KBM-7 (cell line): Measurements from ENCODE around the gene PCMTD2.
A peak's percentile ranks its signal among the peaks of the same experiment; 100 is the strongest.
"Not testable (repeated sequence)": the region's sequence is repeated elsewhere in the genome, so short reads cannot be mapped to it uniquely, and the experiment has no call there.

ENCODE experiments used
- DNase-seq: peaks from one replicate; pipeline ENCODE4 v3.0.0-alpha.2; 2015
- in situ Hi-C: fragments of 300-500 bp; cut with MboI; formaldehyde crosslinking; loops from 2 replicates; pipeline ENCODE4 v1.14.3; 2020; ENCODE audit warnings: low sequenced_read_pairs, low pct_unique_long_range_greater_than_20kb, mixed read lengths

Gene PCMTD2

DNA sequence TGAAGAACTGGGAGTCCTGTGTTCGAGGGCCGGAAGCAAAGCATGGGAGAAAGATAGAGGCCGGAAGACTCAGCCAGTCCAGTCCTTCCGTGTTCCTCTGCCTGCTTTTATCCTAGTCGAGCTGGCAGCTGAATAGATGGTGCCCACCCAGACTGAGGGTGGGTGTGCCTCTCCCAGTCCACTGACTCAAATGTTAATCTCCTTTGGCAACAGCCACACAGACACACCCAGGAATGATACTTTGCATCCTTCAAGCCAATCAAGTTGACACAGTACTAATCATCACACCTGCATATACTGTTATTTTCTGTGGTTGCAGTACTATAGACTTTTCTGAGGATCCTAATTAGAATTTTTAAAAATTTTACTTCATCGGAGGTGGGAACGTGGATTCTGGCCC lies 21.3 kb downstream of the PCMTD2 start:
- in situ Hi-C loops = no loop called here
- DNase-seq = no peak

DNA sequence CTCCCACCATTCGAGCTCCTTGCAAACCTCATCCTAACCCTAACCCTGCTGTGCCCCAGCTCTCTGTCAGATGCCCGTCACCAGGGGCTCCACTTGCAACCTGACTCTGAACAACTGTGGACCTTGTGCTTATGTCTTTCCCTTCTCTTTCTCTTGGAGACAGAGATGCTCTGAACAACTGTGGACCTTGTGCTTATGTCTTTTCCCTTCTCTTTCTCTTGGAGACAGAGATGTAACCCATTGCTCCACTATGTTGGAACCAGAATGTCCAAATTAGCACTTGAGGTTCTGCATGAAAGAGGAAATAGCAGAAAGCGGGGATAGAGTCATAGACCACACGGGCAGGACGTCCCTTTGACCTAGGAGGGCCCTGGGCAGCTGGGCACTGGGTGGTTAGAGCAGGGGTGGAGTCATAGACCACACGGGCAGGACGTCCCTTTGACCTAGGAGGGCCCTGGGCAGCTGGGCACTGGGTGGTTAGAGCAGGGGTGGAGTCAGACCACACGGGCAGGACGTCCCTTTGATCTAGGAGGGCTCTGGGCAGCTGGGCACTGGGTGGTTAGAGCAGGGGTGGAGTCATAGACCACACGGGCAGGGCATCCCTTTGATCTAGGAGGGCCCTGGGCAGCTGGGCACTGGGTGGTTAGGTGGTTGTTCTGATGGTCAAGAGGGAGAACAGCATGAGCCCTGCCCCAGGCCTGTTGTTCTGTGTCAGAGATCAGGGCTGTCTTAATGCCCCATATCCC lies 22.2 kb downstream of the PCMTD2 start:
- in situ Hi-C loops = no loop called here
- no peak for DNase-seq

DNA sequence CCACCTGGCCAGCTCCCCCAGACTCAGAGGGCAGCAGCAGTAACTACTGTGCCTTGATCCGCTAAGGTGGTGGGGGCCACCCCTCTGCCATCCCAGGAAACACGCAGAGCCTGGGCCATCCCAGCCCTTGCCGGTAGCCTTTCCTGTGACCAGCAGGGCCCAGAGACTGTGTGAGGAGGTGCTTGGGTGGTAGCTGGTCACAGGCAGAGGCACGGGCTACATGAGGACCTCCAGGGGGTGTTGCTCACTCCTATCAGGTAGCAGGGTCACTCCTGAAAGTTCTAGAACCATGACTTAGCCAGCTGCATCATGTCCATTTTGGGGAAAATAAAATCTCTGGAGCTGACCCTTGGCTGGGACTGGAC lies 22.8 kb downstream of the PCMTD2 start:
- no peak for DNase-seq
- in situ Hi-C loops = no loop called here

DNA sequence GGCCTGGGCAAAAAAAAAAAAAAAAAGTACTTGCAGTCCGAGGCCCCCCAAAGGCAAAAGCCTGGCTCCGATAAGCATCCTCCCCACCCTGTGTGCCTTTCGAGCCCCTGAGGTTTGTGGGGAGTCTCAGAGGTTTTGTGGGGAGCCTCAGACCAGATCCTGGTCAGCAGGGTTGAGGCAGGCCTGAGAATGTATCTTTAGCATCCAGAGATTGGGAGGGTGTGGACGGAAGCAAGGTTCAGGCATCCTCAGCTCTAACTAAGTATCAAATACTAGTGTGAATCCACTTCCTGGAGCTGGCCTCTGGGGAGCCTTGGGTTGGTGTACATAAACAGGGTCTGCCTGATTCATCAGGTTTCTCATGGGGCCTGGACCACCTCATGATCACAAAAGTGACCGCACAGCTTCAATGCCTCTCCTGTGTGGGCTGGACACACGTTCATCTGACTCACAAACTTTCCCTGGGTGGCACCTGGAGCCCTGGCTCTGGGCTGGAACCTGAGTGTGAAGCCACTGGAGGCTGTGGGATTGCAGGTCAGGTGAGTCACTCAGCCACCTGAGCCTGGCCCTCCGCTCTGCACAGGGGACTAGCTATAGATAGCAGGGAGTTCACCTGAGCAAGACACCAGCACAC lies 24.4 kb downstream of the PCMTD2 start:
- DNase-seq = no peak

DNA sequence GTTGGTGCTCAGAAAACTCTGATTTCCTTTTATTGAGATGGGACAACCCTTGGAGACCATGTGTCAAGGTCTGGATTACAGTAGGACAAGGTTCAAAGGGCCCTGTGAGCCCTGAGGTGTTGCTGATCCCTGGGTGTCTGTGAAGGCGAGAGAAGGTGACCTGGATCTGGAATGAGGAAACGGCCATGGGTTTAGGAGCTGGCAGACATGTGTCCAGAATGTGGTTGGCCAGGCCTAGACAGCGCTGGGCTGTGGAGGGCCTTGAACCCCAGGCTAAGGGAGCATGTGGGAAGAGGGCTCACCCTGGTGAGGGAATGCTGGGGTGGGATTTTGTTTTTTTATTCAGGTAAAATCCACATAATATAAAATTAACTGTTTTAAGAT lies 24.9 kb downstream of the PCMTD2 start:
- DNase-seq = no peak
- in situ Hi-C loops = no loop called here

More for the DNA sequence above, 24.4 kb downstream of the PCMTD2 start:
- in situ Hi-C loops = no loop called here

DNA sequence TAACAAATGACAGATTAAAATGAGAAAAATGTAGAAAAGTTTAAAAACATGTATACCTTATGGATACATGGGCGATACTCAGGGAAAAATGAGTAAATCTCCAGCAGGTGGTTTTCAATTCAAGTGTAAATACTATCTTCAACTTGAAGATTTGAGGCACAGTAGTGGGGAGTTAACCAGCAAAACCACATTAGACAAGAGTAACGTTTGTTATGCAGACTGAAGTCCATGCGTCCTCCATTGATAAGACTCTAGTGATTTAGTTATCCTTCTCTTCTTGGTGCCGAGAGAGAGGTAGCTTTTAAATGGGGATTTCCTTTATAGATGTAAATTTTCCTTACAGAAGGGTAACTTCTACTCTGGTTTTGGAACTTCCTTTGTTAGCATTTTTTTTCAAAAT lies 28.1 kb downstream of the PCMTD2 start:
- in situ Hi-C loops = no loop called here

DNA sequence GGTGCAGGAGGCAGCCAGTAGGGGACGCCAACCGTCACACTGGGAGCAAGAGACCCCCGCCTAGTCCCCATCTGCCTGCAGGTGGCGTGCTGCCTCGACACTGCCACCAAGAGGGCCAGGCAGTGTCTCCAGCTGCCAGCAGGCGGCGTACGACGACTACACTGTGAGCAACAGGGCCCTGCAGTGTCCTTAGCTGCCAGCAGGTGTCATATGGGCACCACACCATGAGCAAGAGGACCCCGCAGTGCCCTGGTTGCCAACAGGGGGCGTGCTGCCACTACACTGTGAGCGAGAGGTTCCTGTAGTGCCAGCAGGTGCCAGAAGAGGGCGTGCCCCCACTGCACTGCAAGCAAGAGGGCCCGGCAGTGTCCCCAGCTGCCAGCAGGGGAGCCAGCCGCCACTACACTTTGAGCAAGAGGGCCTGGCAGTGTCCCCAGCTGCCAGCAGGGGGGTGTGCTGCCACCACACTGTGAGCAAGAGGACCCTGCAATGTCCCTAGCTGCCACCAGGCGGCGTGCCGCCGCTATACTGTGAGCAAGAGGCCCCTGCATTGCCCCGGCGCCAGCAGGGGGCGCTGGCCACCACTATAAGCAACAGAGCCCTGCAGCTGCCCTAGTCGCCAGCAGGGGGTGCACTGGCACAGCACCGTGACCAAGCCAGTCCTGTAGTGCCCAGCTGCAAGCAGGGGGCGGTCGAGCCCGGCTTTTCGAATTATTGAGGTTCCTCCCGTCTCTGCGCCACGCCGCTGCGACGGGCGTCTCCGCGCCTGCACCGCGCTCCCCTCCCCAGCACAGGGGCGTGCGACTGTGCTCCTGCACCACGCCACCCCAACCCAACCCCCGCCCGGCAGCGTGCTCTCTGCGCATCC lies 30.3 kb downstream of the PCMTD2 start:
- in situ Hi-C loops = not testable (repeated sequence)
- peak; percentile 89 for DNase-seq

More for the DNA sequence above, 28.1 kb downstream of the PCMTD2 start:
- no peak for DNase-seq

DNA sequence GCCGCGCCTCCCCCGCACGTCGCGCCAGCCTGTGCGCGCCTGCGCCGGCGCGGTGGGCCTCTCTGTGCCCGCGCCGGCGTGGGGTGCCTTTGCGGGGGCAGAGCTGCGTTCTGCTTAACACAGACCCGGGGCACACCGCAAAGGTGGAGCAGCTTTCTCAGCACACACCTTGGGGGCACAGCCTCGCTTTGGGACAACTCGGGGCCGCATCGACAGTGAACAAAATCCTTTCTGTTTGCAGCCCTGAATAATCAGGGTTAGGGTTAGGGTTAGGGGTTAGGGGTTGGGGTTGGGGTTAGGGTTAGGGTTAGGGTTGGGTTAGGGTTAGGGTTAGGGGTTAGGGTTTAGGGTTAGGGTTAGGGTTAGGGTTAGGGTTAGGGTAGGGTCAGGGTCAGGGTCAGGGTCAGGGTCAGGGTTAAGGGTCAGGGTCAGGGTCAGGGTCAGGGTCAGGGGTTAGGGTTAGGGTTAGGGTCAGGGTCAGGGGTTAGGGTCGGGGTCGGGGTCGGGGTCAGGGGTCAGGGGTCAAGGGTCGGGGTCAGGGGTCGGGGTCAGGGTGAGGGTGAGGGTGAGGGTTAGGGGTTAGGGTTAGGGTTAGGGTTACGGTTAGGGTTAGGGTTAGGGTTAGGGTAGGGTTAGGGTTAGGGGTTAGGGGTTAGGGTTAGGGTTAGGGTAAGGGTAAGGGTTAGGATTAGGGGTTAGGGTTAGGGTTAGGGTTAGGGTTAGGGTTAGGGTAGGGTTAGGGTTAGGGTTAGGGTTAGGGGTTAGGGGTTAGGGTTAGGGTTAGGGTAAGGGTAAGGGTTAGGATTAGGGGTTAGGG lies 31.1 kb downstream of the PCMTD2 start:
- DNase-seq = peak; percentile 2
- in situ Hi-C loops = not testable (repeated sequence)

DNA sequence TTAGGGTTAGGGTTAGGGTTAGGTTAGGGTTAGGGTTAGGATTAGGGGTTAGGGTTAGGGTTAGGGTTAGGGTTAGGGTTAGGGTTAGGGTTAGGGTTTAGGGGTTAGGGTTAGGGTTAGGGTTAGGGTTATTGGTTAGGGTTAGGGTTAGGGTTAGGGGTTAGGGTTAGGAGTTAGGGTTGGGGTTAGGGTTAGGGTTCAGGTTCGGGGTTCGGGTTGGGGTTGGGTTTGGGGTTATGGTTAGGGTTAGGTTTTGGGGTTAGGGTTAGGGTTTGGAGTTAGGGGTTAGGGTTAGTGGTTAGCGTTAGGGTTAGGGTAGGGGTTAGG lies 31.7 kb downstream of the PCMTD2 start:
- DNase-seq, in situ Hi-C loops: not testable (repeated sequence)

DNA sequence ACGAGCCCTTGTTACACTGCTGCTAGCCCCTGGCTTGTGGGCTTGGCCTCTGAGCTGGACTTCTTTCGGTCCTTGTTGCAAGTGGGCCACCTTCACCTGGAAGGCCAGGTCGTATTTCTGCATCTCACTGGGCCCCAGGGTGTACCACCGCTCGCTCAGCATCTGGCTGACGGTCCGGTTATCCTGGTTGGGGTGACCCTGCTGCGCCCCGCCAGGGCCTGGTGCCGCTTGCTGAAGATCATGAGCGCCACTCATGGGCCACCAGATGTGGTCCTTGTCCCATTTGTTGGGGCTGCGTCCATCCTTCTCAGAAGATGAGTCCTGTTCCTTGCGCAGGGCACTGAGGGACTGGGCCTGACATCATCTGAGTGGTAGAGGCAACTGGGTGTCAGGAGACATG lies 36.6 kb downstream of the PCMTD2 start:
- in situ Hi-C loops, DNase-seq: not testable (repeated sequence)

DNA sequence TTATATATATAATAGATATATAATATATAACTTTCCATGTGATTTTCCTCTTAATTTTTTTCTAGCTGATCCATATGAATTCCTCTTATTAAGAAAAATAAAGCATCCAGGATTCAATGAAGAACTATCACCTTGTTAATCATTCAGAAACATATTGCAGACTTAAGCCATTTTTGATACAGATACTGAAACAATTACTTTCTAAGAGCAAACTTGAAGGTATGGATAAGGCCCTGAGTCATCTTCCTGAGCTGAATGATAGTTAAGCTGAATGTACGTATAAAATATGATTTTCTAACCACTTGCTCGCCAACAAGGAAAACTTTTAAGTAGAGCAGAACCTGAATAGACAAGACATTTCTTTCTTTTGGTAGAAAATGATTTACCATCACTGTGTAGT lies 47.5 kb downstream of the PCMTD2 start:
- in situ Hi-C loops, DNase-seq: not testable (repeated sequence)

DNA sequence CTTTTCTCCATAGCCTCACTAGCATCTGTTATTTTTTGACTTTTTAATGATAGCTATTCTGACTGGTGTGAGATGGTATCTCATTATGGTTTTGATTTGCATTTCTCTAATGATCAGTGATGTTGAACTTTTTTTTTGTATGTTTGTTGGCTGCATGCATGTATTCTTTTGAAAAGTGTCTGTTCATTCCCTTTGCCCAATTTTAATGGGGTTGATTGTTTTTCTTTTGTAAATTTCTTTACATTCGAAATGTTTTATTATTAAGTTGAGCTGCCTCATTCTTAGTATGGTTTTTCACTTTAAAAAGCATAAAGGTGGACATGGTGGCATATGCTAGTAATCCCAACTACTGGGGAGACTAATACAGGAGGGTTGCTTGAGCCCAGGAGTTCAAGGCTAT lies 58.2 kb downstream of the PCMTD2 start:
- in situ Hi-C loops, DNase-seq: not testable (repeated sequence)

DNA sequence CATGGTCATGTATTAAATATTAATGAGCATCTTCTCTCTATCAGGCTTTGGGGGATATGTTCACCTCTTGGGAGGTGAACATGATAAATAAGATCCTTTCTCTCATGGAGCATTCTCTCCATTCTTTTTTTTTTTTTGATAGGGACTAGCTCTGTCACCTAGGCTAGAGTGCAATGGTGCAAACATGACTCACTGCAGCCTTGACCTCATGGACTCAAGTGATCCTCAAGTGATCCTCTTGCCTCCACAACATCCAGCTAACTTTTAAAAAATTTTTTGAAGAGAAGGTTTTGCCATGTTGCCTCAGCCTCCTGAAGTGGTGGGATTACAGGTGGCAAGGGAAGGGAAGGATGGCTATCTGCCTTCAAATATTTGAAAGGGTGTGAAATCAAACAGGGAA lies 59.8 kb downstream of the PCMTD2 start:
- DNase-seq, in situ Hi-C loops: not testable (repeated sequence)

DNA sequence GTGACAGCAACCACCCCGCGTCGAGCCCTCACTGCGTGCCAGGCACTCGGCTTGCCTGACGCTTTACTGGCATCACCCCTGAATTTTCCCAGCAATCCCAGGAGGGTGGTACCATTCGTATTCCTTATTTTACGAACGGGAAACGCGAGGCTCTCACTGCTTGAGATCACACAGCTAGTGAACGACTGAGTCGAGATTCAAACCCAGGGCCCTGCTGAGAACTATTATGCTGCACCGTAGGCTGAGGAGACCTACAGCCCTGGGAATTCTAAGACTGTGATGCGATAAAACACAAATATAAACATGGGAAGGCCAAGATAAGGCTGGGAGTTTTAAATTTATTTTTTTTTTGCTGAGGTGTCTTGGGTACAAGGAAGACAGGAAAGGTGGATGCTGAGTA lies 60.3 kb downstream of the PCMTD2 start:
- in situ Hi-C loops, DNase-seq: not testable (repeated sequence)

DNA sequence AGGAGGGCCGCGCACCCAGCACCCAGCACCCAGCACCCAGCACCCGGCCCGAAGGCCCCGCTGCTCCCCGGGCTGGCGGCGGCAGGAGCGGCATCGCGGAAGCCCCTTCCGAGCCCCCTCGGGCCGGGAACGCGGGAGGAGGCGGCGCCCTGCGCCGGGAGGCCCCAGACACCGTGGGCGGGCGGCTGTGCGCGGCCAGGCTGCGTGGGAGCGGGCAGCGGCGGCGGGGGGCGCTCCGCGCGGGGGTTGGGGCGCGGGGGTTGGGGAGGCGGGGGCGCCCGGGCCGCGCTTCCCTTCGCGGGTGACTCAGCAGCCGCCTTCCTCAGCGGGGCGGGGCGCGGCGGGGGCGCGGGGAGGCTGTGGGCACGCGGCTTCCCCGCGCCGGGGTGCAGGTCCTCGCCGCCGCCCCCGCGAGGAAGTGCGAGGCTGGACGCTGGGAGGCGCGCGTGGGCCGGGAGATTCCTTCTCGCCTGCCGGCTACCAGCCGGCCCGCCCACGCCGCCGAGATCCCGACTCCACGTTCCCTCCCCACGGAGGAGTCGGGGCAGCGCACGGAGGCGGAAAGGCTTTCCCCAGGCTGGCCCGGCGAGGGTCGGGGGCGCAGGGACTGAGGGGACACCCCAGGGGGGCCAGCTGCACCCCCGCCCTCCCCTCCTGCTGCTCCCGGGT lies 61.0 kb downstream of the PCMTD2 start:
- in situ Hi-C loops, DNase-seq: not testable (repeated sequence)

DNA sequence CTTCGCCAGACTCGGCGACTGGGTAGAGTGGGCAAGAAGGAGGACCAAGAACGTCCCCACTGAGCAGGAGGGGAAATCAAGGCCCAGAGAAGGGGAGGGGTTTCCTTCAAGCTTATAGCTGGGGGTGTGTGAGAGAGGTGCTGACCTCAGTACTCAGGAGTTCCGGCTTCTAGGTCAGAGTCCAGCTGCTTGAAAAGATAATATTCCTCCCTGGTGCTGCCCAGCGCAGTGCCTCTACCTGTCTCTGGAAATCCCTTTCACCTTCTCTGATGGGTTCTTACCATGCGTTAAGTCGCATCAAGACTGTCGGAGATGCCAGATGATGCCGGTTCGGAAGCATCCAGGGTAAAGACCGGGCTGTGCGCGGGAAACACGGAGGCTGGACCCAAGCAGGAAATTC lies 61.8 kb downstream of the PCMTD2 start:
- in situ Hi-C loops, DNase-seq: not testable (repeated sequence)

DNA sequence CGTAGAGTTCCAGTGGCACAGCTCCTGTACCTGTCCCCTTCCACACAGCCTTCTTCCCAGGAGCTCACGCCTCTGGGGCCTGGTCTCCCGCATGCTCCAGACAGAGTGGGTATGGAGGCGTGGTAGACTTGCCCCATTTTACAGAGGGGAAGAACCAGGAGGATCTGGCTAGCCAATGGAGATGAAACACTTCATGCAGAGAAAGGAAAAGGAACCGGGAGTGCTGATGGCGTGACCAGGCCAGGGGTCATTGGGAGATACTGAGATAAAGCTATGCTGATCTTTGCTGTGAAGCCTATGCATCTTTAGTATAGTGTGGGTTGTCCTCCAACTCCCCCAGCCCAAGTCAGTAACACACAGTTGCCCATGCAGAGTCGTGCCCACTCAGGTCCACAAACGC lies 62.5 kb downstream of the PCMTD2 start:
- DNase-seq, in situ Hi-C loops: not testable (repeated sequence)

DNA sequence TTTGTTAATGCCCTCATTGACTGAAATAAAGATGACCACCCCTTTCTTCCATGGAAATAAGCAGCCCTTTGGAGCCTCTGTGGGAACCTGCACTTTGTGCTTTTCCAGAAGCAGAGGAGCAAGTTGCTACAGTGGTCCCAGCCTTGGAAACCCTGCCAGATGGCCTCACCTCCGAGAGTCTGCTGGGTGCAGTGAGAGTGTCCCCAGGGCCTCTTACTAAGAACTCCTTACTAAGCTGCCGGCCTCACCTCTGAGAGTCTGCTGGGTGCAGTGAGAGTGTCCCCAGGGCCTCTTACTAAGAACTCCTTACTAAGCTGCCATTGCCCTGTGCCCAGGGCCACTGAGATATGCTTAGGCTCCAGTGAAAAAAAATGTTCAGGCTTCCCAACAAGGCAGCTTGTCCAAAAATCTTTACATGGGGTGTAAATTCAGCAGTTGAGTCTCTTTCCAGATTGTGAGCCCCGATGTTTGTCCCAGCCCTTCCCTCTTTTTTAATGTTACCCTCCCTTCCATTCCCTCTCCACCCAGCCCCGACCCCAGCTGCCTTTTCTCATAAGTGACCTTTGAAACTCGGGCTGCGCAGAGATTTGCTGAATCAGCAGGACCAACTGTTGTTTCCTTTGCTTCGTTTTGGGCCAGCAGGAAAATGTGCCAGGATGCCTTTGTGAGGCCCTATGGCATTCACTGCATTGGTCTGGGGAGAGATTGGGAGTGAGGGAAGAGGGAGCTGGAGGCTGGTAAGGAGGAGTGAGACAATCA lies 66.7 kb downstream of the PCMTD2 start:
- DNase-seq, in situ Hi-C loops: not testable (repeated sequence)
